ENCODE data around the gene ROCK2.

DNA sequence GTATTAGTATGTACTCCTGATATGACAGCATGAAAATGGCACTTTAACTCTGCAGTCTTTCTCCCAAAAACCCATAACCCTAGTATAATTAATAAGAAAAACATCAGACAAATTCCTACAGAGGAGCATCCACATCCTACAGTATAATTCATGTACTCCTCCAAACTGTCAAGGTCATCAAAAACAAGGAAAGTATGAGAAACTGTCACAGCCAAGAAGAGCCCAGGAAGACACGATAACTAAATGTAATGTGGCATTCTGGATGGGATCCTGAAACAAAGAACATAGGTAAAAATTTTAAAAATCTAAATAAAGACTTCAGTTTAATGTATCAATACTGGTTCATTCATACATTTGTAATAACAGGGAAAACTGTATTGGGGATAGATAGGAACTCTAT is 100.9 kb downstream of the ROCK2 start:
- TF ChIP-seq, protein P1, sequence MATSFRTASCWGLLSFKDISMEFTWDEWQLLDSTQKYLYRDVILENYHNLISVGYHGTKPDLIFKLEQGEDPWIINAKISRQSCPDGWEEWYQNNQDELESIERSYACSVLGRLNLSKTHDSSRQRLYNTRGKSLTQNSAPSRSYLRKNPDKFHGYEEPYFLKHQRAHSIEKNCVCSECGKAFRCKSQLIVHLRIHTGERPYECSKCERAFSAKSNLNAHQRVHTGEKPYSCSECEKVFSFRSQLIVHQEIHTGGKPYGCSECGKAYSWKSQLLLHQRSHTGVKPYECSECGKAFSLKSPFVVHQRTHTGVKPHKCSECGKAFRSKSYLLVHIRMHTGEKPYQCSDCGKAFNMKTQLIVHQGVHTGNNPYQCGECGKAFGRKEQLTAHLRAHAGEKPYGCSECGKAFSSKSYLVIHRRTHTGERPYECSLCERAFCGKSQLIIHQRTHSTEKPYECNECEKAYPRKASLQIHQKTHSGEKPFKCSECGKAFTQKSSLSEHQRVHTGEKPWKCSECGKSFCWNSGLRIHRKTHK (tag by site-specific recombination; IDR thresholded peaks at IDR 0.05): no peak
- TF ChIP-seq ZBTB21 (tag by site-specific recombination; IDR thresholded peaks at IDR 0.05) (no peak), ZNF354C (tag by site-specific recombination; IDR thresholded peaks at IDR 0.05; ENCODE audit: borderline replicate concordance, low read depth) (no peak)

All from HEK293 (cell line).